Left hindlimb (tissue), 1 donor: Measurements from ENCODE around the gene ARHGAP11A.

Experiments
- DNase-seq: peaks from one replicate; pipeline ENCODE4 v3.0.0-alpha.2; 2018

ARHGAP11A gene

GRCh38 chr15:32688151-32688639, 72.9 kb downstream of the ARHGAP11A start:
- no peak for DNase-seq
